OCI-LY1 (cell line): Measurements from ENCODE around the gene CUEDC1.

Experiments
- CTCF ChIP-seq: fragments of 200-600 bp; sonication (generic), shearing (Covaris generic); IDR thresholded peaks from 2 replicates; pipeline ENCODE4 v1.5.1; 2017; ENCODE audit warnings: mild to moderate bottlenecking, antibody characterized with exemption, low read length, moderate library complexity, mixed read lengths
- EZH2 ChIP-seq: fragments of 200-600 bp; sonication (generic), shearing (Covaris generic); IDR thresholded peaks from 2 replicates; pipeline ENCODE4 v1.8.0; 2017; ENCODE audit warnings: borderline replicate concordance, mixed run types, mild to moderate bottlenecking, antibody characterized with exemption, low read length, moderate library complexity, mixed read lengths

DNA sequence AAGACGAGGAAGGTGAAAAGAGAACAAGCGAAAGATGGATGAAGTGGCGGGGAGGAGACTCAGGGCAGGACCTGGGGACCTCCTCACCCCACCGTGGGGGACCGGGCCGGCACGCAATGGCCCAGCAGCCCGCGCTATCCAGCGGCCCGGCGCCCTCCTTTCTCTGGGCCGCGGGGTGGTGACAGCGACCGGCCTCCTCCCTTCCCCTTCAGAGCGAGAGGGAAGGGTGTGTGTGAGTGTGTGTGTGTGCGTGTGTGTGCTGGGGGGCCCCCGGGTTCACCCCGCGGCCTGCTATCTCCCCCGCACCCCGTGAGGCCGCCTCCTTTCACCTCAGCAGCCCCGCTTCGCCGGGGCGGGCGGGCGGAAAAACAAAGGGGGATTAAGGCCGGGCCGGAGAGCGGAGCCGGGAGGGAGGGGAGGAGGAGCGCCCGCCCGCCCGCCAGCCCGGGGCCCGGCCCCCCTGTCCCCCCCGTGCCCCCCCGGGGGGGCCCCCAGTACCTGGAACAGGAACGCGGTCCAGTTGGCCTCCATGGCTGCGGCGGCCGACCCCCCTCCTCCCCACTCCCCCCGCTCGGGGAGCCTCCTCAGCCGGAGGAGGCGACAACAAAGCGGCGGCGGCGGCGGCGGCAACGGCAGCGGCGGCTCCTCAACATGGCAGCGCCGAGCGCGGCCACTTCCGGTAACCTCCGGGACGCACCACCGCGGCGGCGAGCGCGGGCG, 32.5 kb upstream of the CUEDC1 start, which contains the start of gene VEZF1:
- TF ChIP-seq CTCF (no peak), EZH2 (no peak)
